ENCODE data around the gene KIAA1217.

GRCh38 chr10:24452030-24452429 is 243.1 kb downstream of the KIAA1217 start:
- TF ChIP-seq CTCF (IDR thresholded peaks at IDR 0.05) (no peak), POLR2A (IDR thresholded peaks at IDR 0.05) (no peak)
